Natural killer cell (primary cell): Measurements from ENCODE around the gene NUMBL. TPM values are rescaled to one million over a fixed set of nuclear protein-coding genes. Genes with fewer than 3 reads are reported as not detected.
"Not testable (repeated sequence)": the region's sequence is repeated elsewhere in the genome, so short reads cannot be mapped to it uniquely, and the experiment has no call there.

Experiments used
- ATAC-seq, 3 donors: fragments of 150-1000 bp in 2 of 3; fragments of 200-7000 bp in 1 of 3; cut with Tn5 transposase; 1 replicate in 1 of 3; 2 replicates in 2 of 3; pipeline ENCODE4 v1.10.0; 2021; ENCODE audit warnings: mild to moderate bottlenecking in 2 of 3, moderate library complexity in 2 of 3
- DNase-seq, 2 donors: peaks; one replicate each; pipeline versions ENCODE4 v3.0.0 to v3.0.0-alpha.2; 2013 to 2021; ENCODE audit warnings: mixed read lengths in 1 of 2
- H3K27ac ChIP-seq: one replicate; pipeline ENCODE4 v1.5.1; 2013; ENCODE audit warnings: mild to moderate bottlenecking, low read length
- H3K27me3 ChIP-seq: one replicate; pipeline ENCODE4 v1.6.1; 2013; ENCODE audit warnings: low read length; ENCODE audit not compliant: control insufficient read depth, insufficient read depth
- H3K36me3 ChIP-seq: one replicate; pipeline ENCODE4 v1.6.1; 2013; ENCODE audit warnings: low read length; ENCODE audit not compliant: control insufficient read depth, insufficient read depth
- H3K4me1 ChIP-seq: one replicate; pipeline ENCODE4 v1.6.1; 2013; ENCODE audit warnings: low read length; ENCODE audit not compliant: control insufficient read depth, insufficient read depth
- H3K4me3 ChIP-seq: one replicate; pipeline ENCODE4 v1.5.1; 2013; ENCODE audit warnings: low read length
- H3K9me3 ChIP-seq: one replicate; pipeline ENCODE4 v1.6.1; 2013; ENCODE audit warnings: low read length; ENCODE audit not compliant: control insufficient read depth, insufficient read depth
- H3K27ac Mint-ChIP-seq, 2 donors: one replicate each; pipeline ENCODE4 v1.8.0; 2022; ENCODE audit warnings: mild to moderate bottlenecking in 2 of 2, mixed read lengths in 2 of 2, moderate library complexity in 1 of 2
- H3K27me3 Mint-ChIP-seq, 2 donors: one replicate each; pipeline ENCODE4 v1.8.0; 2022; ENCODE audit warnings: low read depth in 2 of 2, mixed read lengths in 2 of 2
- H3K36me3 Mint-ChIP-seq: one replicate; pipeline ENCODE4 v1.8.0; 2022; ENCODE audit warnings: mixed read lengths
- H3K4me1 Mint-ChIP-seq, 2 donors: one replicate each; pipeline ENCODE4 v1.8.0; 2022; ENCODE audit warnings: mixed read lengths in 2 of 2
- H3K4me3 Mint-ChIP-seq: one replicate; pipeline ENCODE4 v1.8.0; 2022; ENCODE audit warnings: mild to moderate bottlenecking, moderate library complexity, mixed read lengths
- H3K9me3 Mint-ChIP-seq, 2 donors: one replicate each; pipeline ENCODE4 v1.8.0; 2022; ENCODE audit warnings: mixed read lengths in 2 of 2
- CTCF ChIP-seq: fragments of 200-600 bp; IDR thresholded peaks from one replicate; pipeline ENCODE4 v1.8.0; 2022; ENCODE audit warnings: antibody characterized with exemption
- WGBS: methylation state at CpG from one replicate; pipeline ENCODE4 v1.1.7; 2013; ENCODE audit warnings: missing lambda C conversion rate; ENCODE audit not compliant: insufficient coverage; 5-methylcytosine and 5-hydroxymethylcytosine counted together
- intact Hi-C: fragments of 100-400 bp; cut with micrococcal nuclease; formaldehyde crosslinking; loops from one replicate; pipeline ENCODE4 v1.14.2; 2022
- total RNA-seq, 4 donors: library from RNA; stranded (reverse); fragments of 120-200 nt in 1 of 4; gene quantifications; one replicate each; pipeline versions ENCODE4 v1.2.3 to v1.2.4, GENCODE V29; 2013 to 2022

NUMBL gene
- total RNA-seq, 3 donors from 2014 or later (not counting 1 experiment from before 2014, with no cell fraction given) = 9.9 to 19.5 (median 10.2) TPM

GRCh38 chr19:40626918-40627317 is 63.5 kb downstream of the NUMBL start:
- Mint-ChIP-seq H3K4me1 (peaks cover 0 to 19% of the 10 kb centered on the region in 2 donors), H3K36me3 (no peaks in the 10 kb centered on the region), H3K27me3 (no peaks in the 10 kb centered on the region), H3K27ac (no peak overlapping the region), H3K9me3 (no peaks in the 10 kb centered on the region), H3K4me3 (no peak overlapping the region)
- ATAC-seq (no peak), DNase-seq (no peak)
- no peak overlapping the region for H3K27ac ChIP-seq
- intact Hi-C loops = no loop called here
- no peak for TF ChIP-seq CTCF
- H3K4me1 ChIP-seq = no peaks in the 10 kb centered on the region
- H3K27me3 ChIP-seq = no peaks in the 10 kb centered on the region
- no peaks in the 10 kb centered on the region for H3K9me3 ChIP-seq
- H3K4me3 ChIP-seq = no peak overlapping the region
- H3K36me3 ChIP-seq = peaks cover 10% of the 10 kb centered on the region
- WGBS = 96% methylated on average over 24 of the region's 24 CpGs

- no peaks in the 10 kb centered on the region for H3K36me3 Mint-ChIP-seq
- no peaks in the 10 kb centered on the region for H3K27me3 Mint-ChIP-seq
- peaks cover 0 to 24% of the 10 kb centered on the region in 2 donors for H3K4me1 Mint-ChIP-seq
- H3K27me3 ChIP-seq = no peaks in the 10 kb centered on the region
- H3K9me3 ChIP-seq = no peaks in the 10 kb centered on the region
- peak overlapping the region; percentile 3 to 67 for H3K27ac Mint-ChIP-seq
- intact Hi-C loops = no loop called here
- no peak overlapping the region for H3K4me3 ChIP-seq
- no peak for TF ChIP-seq CTCF
- H3K27ac ChIP-seq = no peak overlapping the region
- ATAC-seq (no peak), DNase-seq (no peak)
- H3K9me3 Mint-ChIP-seq = no peaks in the 10 kb centered on the region
- peaks cover 11% of the 10 kb centered on the region for H3K36me3 ChIP-seq
- WGBS = 64% methylated on average over 7 of the region's 7 CpGs
- H3K4me1 ChIP-seq = no peaks in the 10 kb centered on the region
- no peak overlapping the region for H3K4me3 Mint-ChIP-seq
Measured at GRCh38 chr19:40625406-40626120, 64.9 kb downstream of the NUMBL start.

- H3K27ac ChIP-seq, ATAC-seq, H3K9me3 ChIP-seq, H3K27me3 Mint-ChIP-seq, H3K4me3 ChIP-seq, H3K27me3 ChIP-seq, H3K4me1 ChIP-seq, H3K4me3 Mint-ChIP-seq, DNase-seq, H3K36me3 Mint-ChIP-seq, intact Hi-C loops, H3K9me3 Mint-ChIP-seq: not testable (repeated sequence)
- 96% methylated on average over 13 of the region's 14 CpGs for WGBS
- H3K36me3 ChIP-seq = peaks cover 15% of the 10 kb centered on the region
- H3K27ac Mint-ChIP-seq = peak overlapping the region in 1 of 2 donors; percentile 25
- H3K4me1 Mint-ChIP-seq = peaks cover 0 to 24% of the 10 kb centered on the region in 2 donors
Measured at GRCh38 chr19:40624369-40625153, 65.9 kb downstream of the NUMBL start.
